ENCODE results near the gene RARB.

GRCh38 chr3:25465266-25465860 lies 37.3 kb downstream of the RARB start:
- no peak for TF ChIP-seq TBP (CRISPR knock-in tag; IDR thresholded peaks at IDR 0.05)
- TF ChIP-seq KLF11 (CRISPR knock-in tag; IDR thresholded peaks at IDR 0.05) = no peak
- no peak for TF ChIP-seq POLR2A (IDR thresholded peaks at IDR 0.05; ENCODE audit: insufficient read depth in 1 of 2, low read depth in 2 of 2, low read length in 2 of 2)
- TF ChIP-seq CTCF (CRISPR knock-in tag; IDR thresholded peaks at IDR 0.05) = no peak
- TF ChIP-seq ZNF281 (CRISPR knock-in tag; IDR thresholded peaks at IDR 0.05; ENCODE audit: borderline replicate concordance) = no peak
- no peak for TF ChIP-seq RFXANK (CRISPR knock-in tag; IDR thresholded peaks at IDR 0.05)
- no peak for TF ChIP-seq PBX3 (CRISPR knock-in tag; IDR thresholded peaks at IDR 0.05; ENCODE audit: borderline replicate concordance)

Measured in HepG2 (cell line).